ENCODE measurements around the gene TMEM245.

DNA sequence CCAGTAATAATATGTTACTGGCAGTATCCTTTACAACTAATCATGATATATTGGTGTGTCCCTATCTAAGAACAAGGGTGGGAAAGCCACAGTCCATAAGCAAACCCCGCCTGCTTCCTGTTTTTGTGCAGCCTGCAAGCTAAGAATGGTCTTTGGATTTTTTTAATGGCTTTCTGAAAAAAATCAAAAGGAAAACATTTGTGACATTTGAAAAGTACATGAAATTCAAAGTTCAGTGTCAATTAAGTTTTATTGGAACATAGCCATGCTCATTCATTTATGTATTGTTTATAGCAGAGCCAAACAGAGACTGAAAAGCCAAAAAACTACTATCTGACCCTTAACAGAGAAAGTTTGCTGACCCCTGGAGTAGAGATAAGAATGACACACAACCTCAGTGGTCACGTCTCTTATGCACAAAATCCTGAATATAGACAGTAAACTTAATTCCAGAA is 12.8 kb upstream of the TMEM245 start:
- TF ChIP-seq, protein P1, sequence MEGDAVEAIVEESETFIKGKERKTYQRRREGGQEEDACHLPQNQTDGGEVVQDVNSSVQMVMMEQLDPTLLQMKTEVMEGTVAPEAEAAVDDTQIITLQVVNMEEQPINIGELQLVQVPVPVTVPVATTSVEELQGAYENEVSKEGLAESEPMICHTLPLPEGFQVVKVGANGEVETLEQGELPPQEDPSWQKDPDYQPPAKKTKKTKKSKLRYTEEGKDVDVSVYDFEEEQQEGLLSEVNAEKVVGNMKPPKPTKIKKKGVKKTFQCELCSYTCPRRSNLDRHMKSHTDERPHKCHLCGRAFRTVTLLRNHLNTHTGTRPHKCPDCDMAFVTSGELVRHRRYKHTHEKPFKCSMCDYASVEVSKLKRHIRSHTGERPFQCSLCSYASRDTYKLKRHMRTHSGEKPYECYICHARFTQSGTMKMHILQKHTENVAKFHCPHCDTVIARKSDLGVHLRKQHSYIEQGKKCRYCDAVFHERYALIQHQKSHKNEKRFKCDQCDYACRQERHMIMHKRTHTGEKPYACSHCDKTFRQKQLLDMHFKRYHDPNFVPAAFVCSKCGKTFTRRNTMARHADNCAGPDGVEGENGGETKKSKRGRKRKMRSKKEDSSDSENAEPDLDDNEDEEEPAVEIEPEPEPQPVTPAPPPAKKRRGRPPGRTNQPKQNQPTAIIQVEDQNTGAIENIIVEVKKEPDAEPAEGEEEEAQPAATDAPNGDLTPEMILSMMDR (IDR thresholded peaks at IDR 0.05) = peak; percentile 5
- TF ChIP-seq EZH2phosphoT487 (IDR thresholded peaks at IDR 0.05) = no peak
- no peak for TF ChIP-seq EZH2 (IDR thresholded peaks at IDR 0.05)
